ENCODE measurements around the gene TAF1C.

The TAF1C gene

GRCh38 chr16:84194018-84194417, 7.2 kb upstream of the TAF1C start:
- no peaks in the 10 kb centered on the region for H3K4me1 Mint-ChIP-seq
- no peaks in the 10 kb centered on the region for H3K9me3 Mint-ChIP-seq
- H3K36me3 Mint-ChIP-seq (ENCODE audit: low read depth), result no peaks in the 10 kb centered on the region
- H3K27me3 Mint-ChIP-seq (ENCODE audit: low read depth), result peaks cover 13% of the 10 kb centered on the region
- H3K4me3 Mint-ChIP-seq, result no peak overlapping the region
- TF ChIP-seq CTCF (IDR thresholded peaks at IDR 0.05; ENCODE audit: unreplicated experiment in 3 of 3), result no peak
- no peak overlapping the region for H3K27ac Mint-ChIP-seq

- H3K4me1 Mint-ChIP-seq, result no peaks in the 10 kb centered on the region
- no peak for TF ChIP-seq CTCF (IDR thresholded peaks at IDR 0.05; ENCODE audit: unreplicated experiment in 3 of 3)
- H3K27me3 Mint-ChIP-seq (ENCODE audit: low read depth), result peaks cover 12% of the 10 kb centered on the region
- no peak overlapping the region for H3K4me3 Mint-ChIP-seq
- H3K27ac Mint-ChIP-seq, result no peak overlapping the region
- no peaks in the 10 kb centered on the region for H3K9me3 Mint-ChIP-seq
- no peaks in the 10 kb centered on the region for H3K36me3 Mint-ChIP-seq (ENCODE audit: low read depth)
These were observed 6.6 kb upstream of the TAF1C start for GRCh38 chr16:84193480-84193879.

GRCh38 chr16:84191466-84191865, 4.6 kb upstream of the TAF1C start:
- no peaks in the 10 kb centered on the region for H3K36me3 Mint-ChIP-seq (ENCODE audit: low read depth)
- H3K9me3 Mint-ChIP-seq, result no peaks in the 10 kb centered on the region
- no peak overlapping the region for H3K4me3 Mint-ChIP-seq
- peaks cover 8% of the 10 kb centered on the region for H3K27me3 Mint-ChIP-seq (ENCODE audit: low read depth)
- TF ChIP-seq CTCF (IDR thresholded peaks at IDR 0.05; ENCODE audit: unreplicated experiment in 3 of 3), result no peak
- H3K27ac Mint-ChIP-seq, result no peak overlapping the region
- H3K4me1 Mint-ChIP-seq, result no peaks in the 10 kb centered on the region

- Mint-ChIP-seq H3K9me3 (no peaks in the 10 kb centered on the region), H3K36me3 (ENCODE audit: low read depth) (no peaks in the 10 kb centered on the region), H3K4me3 (peak within 1 kb of the TSS in 2 of 3 experiments; percentile 25 to 53), H3K27me3 (ENCODE audit: low read depth) (peaks cover 8% of the 10 kb centered on the region), H3K27ac (no peak within 1 kb of the TSS), H3K4me1 (no peaks in the 10 kb centered on the region)
- no peak for TF ChIP-seq CTCF (IDR thresholded peaks at IDR 0.05; ENCODE audit: unreplicated experiment in 3 of 3)
These were observed 4.0 kb upstream of the TAF1C start, which contains the start of gene ADAD2 for GRCh38 chr16:84190731-84191388. Gene ADAD2, plus strand, starts transcription at chr16:84191157. Its CDS starts 74 bp downstream, at chr16:84191231.

- H3K4me3 Mint-ChIP-seq, result peak overlapping the region; percentile 96 to 98 (median 96)
- no peaks in the 10 kb centered on the region for H3K9me3 Mint-ChIP-seq
- H3K27me3 Mint-ChIP-seq (ENCODE audit: low read depth), result no peaks in the 10 kb centered on the region
- peaks cover 23% of the 10 kb centered on the region for H3K36me3 Mint-ChIP-seq (ENCODE audit: low read depth)
- peak overlapping the region; percentile 51 to 84 (median 63) for H3K27ac Mint-ChIP-seq
- peaks cover 8% of the 10 kb centered on the region for H3K4me1 Mint-ChIP-seq
- TF ChIP-seq CTCF (IDR thresholded peaks at IDR 0.05; ENCODE audit: unreplicated experiment in 3 of 3), result no peak
These were observed 2.1 kb downstream of the TAF1C start for GRCh38 chr16:84184775-84185174.

Data from nephron (organoid).